Neuronal stem cell (in vitro differentiated cells): ENCODE results near the gene HOXD3.

Experiments
- DNase-seq: peaks from one replicate; pipeline ENCODE4 v3.0.0-alpha.2; 2013; ENCODE audit warnings: low spot score
- H2AFZ ChIP-seq: one replicate; pipeline ENCODE4 v1.6.1; 2013; ENCODE audit warnings: mild to moderate bottlenecking, low read length, inconsistent platforms
- H2AK5ac ChIP-seq: 2 replicates; pipeline ENCODE4 v1.6.1; 2013; ENCODE audit warnings: low read depth, mild to moderate bottlenecking, inconsistent platforms, low read length, moderate library complexity, mixed read lengths
- H2BK120ac ChIP-seq: 2 replicates; pipeline ENCODE4 v1.6.1; 2013; ENCODE audit warnings: low read depth, mild to moderate bottlenecking, inconsistent platforms, low read length, moderate library complexity, mixed read lengths
- H2BK12ac ChIP-seq: one replicate; pipeline ENCODE4 v1.6.1; 2013; ENCODE audit warnings: low read length, inconsistent platforms
- H2BK15ac ChIP-seq: 2 replicates; pipeline ENCODE4 v1.6.1; 2013; ENCODE audit warnings: mild to moderate bottlenecking, low read length, inconsistent platforms, mixed read lengths
- H2BK5ac ChIP-seq: one replicate; pipeline ENCODE4 v1.6.1; 2013; ENCODE audit warnings: inconsistent platforms, mild to moderate bottlenecking, low read length, moderate library complexity
- H3K14ac ChIP-seq: one replicate; pipeline ENCODE4 v1.6.1; 2013; ENCODE audit warnings: low read length, inconsistent platforms
- H3K18ac ChIP-seq: 2 replicates; pipeline ENCODE4 v1.6.1; 2013; ENCODE audit warnings: low read length, inconsistent platforms
- H3K23ac ChIP-seq: 2 replicates; pipeline ENCODE4 v1.6.1; 2013; ENCODE audit warnings: low read depth, mild to moderate bottlenecking, mixed read lengths, low read length, inconsistent platforms; ENCODE audit not compliant: poor library complexity
- H3K27ac ChIP-seq: replicated peaks from 3 replicates; pipeline ENCODE4 v1.5.1; 2013; ENCODE audit warnings: low read length, inconsistent platforms
- H3K27me3 ChIP-seq, 3 experiments: 2 replicates each; pipeline ENCODE4 v1.6.1; 2013; ENCODE audit warnings: low read length in 3 of 3, mild to moderate bottlenecking in 2 of 3, inconsistent platforms in 1 of 3, low read depth in 1 of 3, mixed read lengths in 1 of 3, moderate library complexity in 1 of 3; ENCODE audit not compliant: control insufficient read depth in 3 of 3, insufficient read depth in 3 of 3
- H3K36me3 ChIP-seq, 2 donors: replicated peaks in 1 of 2; 2 replicates each; pipeline ENCODE4 v1.6.1; 2013; ENCODE audit warnings: low read length in 2 of 2; ENCODE audit not compliant: control insufficient read depth in 2 of 2, insufficient read depth in 2 of 2
- H3K4ac ChIP-seq: 2 replicates; pipeline ENCODE4 v1.6.1; 2013; ENCODE audit warnings: inconsistent platforms, mild to moderate bottlenecking, low read length, moderate library complexity
- H3K4me1 ChIP-seq, 2 donors: 1 replicate in 1 of 2; 2 replicates in 1 of 2; pipeline ENCODE4 v1.6.1; 2013; ENCODE audit warnings: low read length in 2 of 2, low read depth in 1 of 2; ENCODE audit not compliant: control insufficient read depth in 2 of 2, insufficient read depth in 1 of 2
- H3K4me2 ChIP-seq: one replicate; pipeline ENCODE4 v1.6.1; 2013; ENCODE audit warnings: mild to moderate bottlenecking, low read length, inconsistent platforms; ENCODE audit not compliant: insufficient read depth, poor library complexity, severe bottlenecking
- H3K4me3 ChIP-seq, 2 donors: 2 replicates each; pipeline ENCODE4 v1.5.1; 2013; ENCODE audit warnings: low read length in 2 of 2, mild to moderate bottlenecking in 2 of 2, inconsistent platforms in 1 of 2, moderate library complexity in 1 of 2
- H3K79me1 ChIP-seq: one replicate; pipeline ENCODE4 v1.6.1; 2013; ENCODE audit warnings: low read depth, mild to moderate bottlenecking, inconsistent platforms, low read length, moderate library complexity
- H3K9ac ChIP-seq: one replicate; pipeline ENCODE4 v1.6.1; 2013; ENCODE audit warnings: mild to moderate bottlenecking, low read depth, low read length, inconsistent platforms; ENCODE audit not compliant: poor library complexity
- H3K9me3 ChIP-seq, 2 donors: replicated peaks in 1 of 2; 2 replicates each; pipeline versions ENCODE3 to v1.6.1; 2013; ENCODE audit warnings: low read length in 2 of 2, mild to moderate bottlenecking in 2 of 2, inconsistent platforms in 1 of 2, low read depth in 1 of 2, mixed read lengths in 1 of 2, moderate library complexity in 1 of 2; ENCODE audit not compliant: control insufficient read depth in 2 of 2, insufficient read depth in 1 of 2
- H4K8ac ChIP-seq: one replicate; pipeline ENCODE4 v1.6.1; 2013; ENCODE audit warnings: low read depth, mild to moderate bottlenecking, inconsistent platforms, low read length, moderate library complexity
- H4K91ac ChIP-seq: one replicate; pipeline ENCODE4 v1.6.1; 2013; ENCODE audit warnings: low read length, low read depth, mild to moderate bottlenecking, inconsistent platforms; ENCODE audit not compliant: poor library complexity
- WGBS, 2 donors: extraction: QIAGEN DNeasy Blood & Tissue Kit; methylation state at CpG; one replicate each; pipeline ENCODE4 v1.1.7; 2013; ENCODE audit warnings: missing lambda C conversion rate in 2 of 2, mixed read lengths in 1 of 2; ENCODE audit not compliant: insufficient read length in 2 of 2, insufficient replicate concordance in 1 of 2; ENCODE audit errors: extremely low coverage in 2 of 2; 5-methylcytosine and 5-hydroxymethylcytosine counted together

The HOXD3 gene

GRCh38 chr2:176134035-176134434 is 23.1 kb upstream of the HOXD3 start:
- Histone ChIP-seq H2BK120ac (no peak overlapping the region), H3K79me1 (no peaks in the 10 kb centered on the region), H3K4me2 (no peak overlapping the region), H3K27me3 (peaks cover 44 to 98% (median 96%) of the 10 kb centered on the region in 3 experiments), H2BK5ac (no peak overlapping the region), H3K4me1 (no peaks in the 10 kb centered on the region), H4K8ac (no peak overlapping the region), H3K9ac (no peak overlapping the region), H3K18ac (no peak overlapping the region), H3K4ac (no peak overlapping the region), H3K4me3 (no peak overlapping the region), H2AFZ (no peak overlapping the region), H3K14ac (no peak overlapping the region), H2BK12ac (no peak overlapping the region), H4K91ac (no peak overlapping the region), H3K9me3 (peaks cover 2 to 16% of the 10 kb centered on the region in 2 donors), H3K23ac (no peak overlapping the region), H3K27ac (no peak overlapping the region), H2BK15ac (no peak overlapping the region), H2AK5ac (no peak overlapping the region), H3K36me3 (no peaks in the 10 kb centered on the region)
- no CpG with 5 or more reads among the region's 4 CpGs for WGBS, 2 donors
- DNase-seq = no peak

- Histone ChIP-seq H3K27ac (no peak overlapping the region), H2BK12ac (no peak overlapping the region), H3K4ac (no peak overlapping the region), H4K8ac (no peak overlapping the region), H2BK15ac (no peak overlapping the region), H3K9ac (no peak overlapping the region), H3K79me1 (no peaks in the 10 kb centered on the region), H3K4me1 (no peaks in the 10 kb centered on the region), H2BK120ac (no peak overlapping the region), H3K18ac (no peak overlapping the region), H3K4me2 (no peak overlapping the region), H3K4me3 (no peak overlapping the region), H3K23ac (no peak overlapping the region), H4K91ac (no peak overlapping the region), H3K27me3 (peaks cover 43 to 100% (median 96%) of the 10 kb centered on the region in 3 experiments), H2AFZ (no peak overlapping the region), H2AK5ac (no peak overlapping the region), H3K14ac (no peak overlapping the region), H2BK5ac (no peak overlapping the region), H3K9me3 (peaks cover 5 to 17% of the 10 kb centered on the region in 2 donors), H3K36me3 (no peaks in the 10 kb centered on the region)
- DNase-seq = no peak
These were observed 22.1 kb upstream of the HOXD3 start for GRCh38 chr2:176135035-176135440.

GRCh38 chr2:176136374-176137251 is 20.5 kb upstream of the HOXD3 start:
- H3K27ac ChIP-seq = no peak overlapping the region
- no peaks in the 10 kb centered on the region for H3K79me1 ChIP-seq
- no CpG with 5 or more reads among the region's 71 CpGs for WGBS, 2 donors

GRCh38 chr2:176137252-176137580 is 19.9 kb upstream of the HOXD3 start:
- Histone ChIP-seq H3K23ac (no peak overlapping the region), H3K18ac (no peak overlapping the region), H3K4ac (no peak overlapping the region), H4K8ac (no peak overlapping the region), H2AK5ac (no peak overlapping the region), H2BK5ac (no peak overlapping the region), H2AFZ (no peak overlapping the region), H2BK15ac (no peak overlapping the region), H2BK120ac (no peak overlapping the region), H3K36me3 (no peaks in the 10 kb centered on the region), H3K4me1 (peaks cover 0 to 2% of the 10 kb centered on the region in 2 donors), H4K91ac (no peak overlapping the region), H2BK12ac (no peak overlapping the region), H3K27ac (no peak overlapping the region), H3K79me1 (no peaks in the 10 kb centered on the region), H3K14ac (no peak overlapping the region), H3K4me2 (no peak overlapping the region), H3K9ac (no peak overlapping the region), H3K9me3 (peaks cover 9 to 17% of the 10 kb centered on the region in 2 donors), H3K4me3 (no peak overlapping the region), H3K27me3 (peaks cover 38 to 97% (median 95%) of the 10 kb centered on the region in 3 experiments)
- no CpG with 5 or more reads among the region's 2 CpGs for WGBS, 2 donors
- no peak for DNase-seq

More at GRCh38 chr2:176136374-176137251, 20.5 kb upstream of the HOXD3 start:
- H4K8ac ChIP-seq = no peak overlapping the region
- H3K4ac ChIP-seq = no peak overlapping the region
- no peak overlapping the region for H3K14ac ChIP-seq
- no peaks in the 10 kb centered on the region for H3K36me3 ChIP-seq
- H2AFZ ChIP-seq = peak overlapping the region; percentile 86
- H3K4me2 ChIP-seq = peak overlapping the region; percentile 59
- peaks cover 0 to 2% of the 10 kb centered on the region in 2 donors for H3K4me1 ChIP-seq
- peak overlapping the region; percentile 28 for H3K23ac ChIP-seq
- H2BK120ac ChIP-seq = no peak overlapping the region
- peak overlapping the region in 1 of 2 donors; percentile 6 for H3K4me3 ChIP-seq
- H2BK12ac ChIP-seq = no peak overlapping the region
- H3K9ac ChIP-seq = no peak overlapping the region
- H2BK5ac ChIP-seq = no peak overlapping the region
- no peak overlapping the region for H2BK15ac ChIP-seq
- H3K27me3 ChIP-seq = peaks cover 38 to 97% (median 94%) of the 10 kb centered on the region in 3 experiments
- no peak overlapping the region for H4K91ac ChIP-seq
- H3K18ac ChIP-seq = no peak overlapping the region
- H2AK5ac ChIP-seq = no peak overlapping the region
- peaks cover 9 to 17% of the 10 kb centered on the region in 2 donors for H3K9me3 ChIP-seq
- no peak for DNase-seq
